K562 (cell line): ENCODE measurements around the gene ZNF549.

Source experiments
- GTF2F1 ChIP-seq: IDR thresholded peaks from 2 replicates; pipeline ENCODE4 v1.6.1; 2011; ENCODE audit warnings: low read depth, low read length, improper control_type of control experiment
- HNRNPK ChIP-seq: fragments of 200-400 bp; formaldehyde crosslinking; IDR thresholded peaks from one replicate; pipeline ENCODE4 v1.6.1; 2018; ENCODE audit warnings: mild to moderate bottlenecking, low read depth, low read length; ENCODE audit not compliant: poor library complexity, severe bottlenecking
- JUND ChIP-seq, 2 experiments: IDR thresholded peaks; 2 replicates in 1 of 2; 3 replicates in 1 of 2; pipeline ENCODE4 v1.6.1; 2011; ENCODE audit warnings: borderline replicate concordance in 2 of 2, low read depth in 2 of 2, low read length in 2 of 2, improper control_type of control experiment in 1 of 2, missing biosample characterization in 1 of 2, missing genetic modification characterization in 1 of 2, missing genetic modification reagents in 1 of 2
- SMARCA5 ChIP-seq: fragments of 450-650 bp; IDR thresholded peaks from 2 replicates; pipeline ENCODE4 v1.6.1; 2016
- TGIF2 ChIP-seq: sonication (generic); formaldehyde crosslinking; IDR thresholded peaks from 2 replicates; pipeline ENCODE4 v1.8.1; 2022; ENCODE audit warnings: mild to moderate bottlenecking, missing genetic modification reagents, moderate library complexity

- TF ChIP-seq SMARCA5 (no peak), GTF2F1 (no peak), JUND (IDR thresholded peaks at IDR 0.05; ENCODE audit: borderline replicate concordance, low read depth, low read length) (no peak), JUND (tag; IDR thresholded peaks at IDR 0.05; ENCODE audit: borderline replicate concordance, low read depth, low read length) (no peak), HNRNPK (no peak), TGIF2 (CRISPR knock-in tag) (no peak)
These were observed 15.7 kb upstream of the ZNF549 start for GRCh38 chr19:57511484-57511883.
